Epithelial cell of proximal tubule (primary cell): ENCODE measurements around the gene SLC9B1. TPM values are rescaled to one million over a fixed set of nuclear protein-coding genes. Genes with fewer than 3 reads are reported as not detected.
A peak's percentile ranks its signal among the peaks of the same experiment; 100 is the strongest.

Experiments used
- DNase-seq: peaks from one replicate; pipeline ENCODE4 v3.0.0-alpha.2; 2011; ENCODE audit warnings: low read depth
- H3K4me3 ChIP-seq: 2 replicates; pipeline ENCODE4 v1.5.1; 2011; ENCODE audit warnings: low read depth, mild to moderate bottlenecking, low read length
- CTCF ChIP-seq: conservative IDR thresholded peaks from 2 replicates; pipeline ENCODE4 v1.5.1; 2012; ENCODE audit warnings: low read depth, mild to moderate bottlenecking, low read length
- total RNA-seq: library from RNA; depleted of rRNA; stranded (reverse); fragments of >200 nt; gene quantifications from 2 replicates; pipeline ENCODE4 v1.2.3, GENCODE V29; 2015

Gene SLC9B1
- total RNA-seq, 1 donor from 2014 or later = 1.1 TPM

- H3K4me3 ChIP-seq = no peak overlapping the region
- no peak for DNase-seq
- no peak for TF ChIP-seq CTCF
Measured at GRCh38 chr4:103052145-103052544, 32.6 kb upstream of the SLC9B1 start.

GRCh38 chr4:103050736-103051436, 31.4 kb upstream of the SLC9B1 start:
- no peak for TF ChIP-seq CTCF
- DNase-seq = no peak
- no peak overlapping the region for H3K4me3 ChIP-seq

GRCh38 chr4:103046416-103047290, 27.1 kb upstream of the SLC9B1 start:
- TF ChIP-seq CTCF = peak; percentile 87
- DNase-seq = peak; percentile 6
- H3K4me3 ChIP-seq = no peak overlapping the region

- H3K4me3 ChIP-seq = no peak overlapping the region
- no peak for TF ChIP-seq CTCF
- no peak for DNase-seq
Measured at GRCh38 chr4:103044183-103044582, 24.7 kb upstream of the SLC9B1 start.

- H3K4me3 ChIP-seq = no peak overlapping the region
- no peak for TF ChIP-seq CTCF
- no peak for DNase-seq
Measured at GRCh38 chr4:103036169-103036568, 16.7 kb upstream of the SLC9B1 start.

- no peak for DNase-seq
- H3K4me3 ChIP-seq = no peak overlapping the region
- peak; percentile 83 for TF ChIP-seq CTCF
Measured at GRCh38 chr4:103032574-103032973, 13.1 kb upstream of the SLC9B1 start.

GRCh38 chr4:103030791-103031190, 11.3 kb upstream of the SLC9B1 start:
- DNase-seq = no peak
- TF ChIP-seq CTCF = no peak

More at GRCh38 chr4:103030791-103031190, 11.3 kb upstream of the SLC9B1 start:
- H3K4me3 ChIP-seq = no peak overlapping the region
